ENCODE measurements around the gene MCC. TPM values are rescaled to one million over a fixed set of nuclear protein-coding genes. Genes with fewer than 3 reads are reported as not detected.

The MCC gene
- total RNA-seq, 4 donors from 2014 or later, result 1.2 to 133 (median 8.5) TPM

DNA sequence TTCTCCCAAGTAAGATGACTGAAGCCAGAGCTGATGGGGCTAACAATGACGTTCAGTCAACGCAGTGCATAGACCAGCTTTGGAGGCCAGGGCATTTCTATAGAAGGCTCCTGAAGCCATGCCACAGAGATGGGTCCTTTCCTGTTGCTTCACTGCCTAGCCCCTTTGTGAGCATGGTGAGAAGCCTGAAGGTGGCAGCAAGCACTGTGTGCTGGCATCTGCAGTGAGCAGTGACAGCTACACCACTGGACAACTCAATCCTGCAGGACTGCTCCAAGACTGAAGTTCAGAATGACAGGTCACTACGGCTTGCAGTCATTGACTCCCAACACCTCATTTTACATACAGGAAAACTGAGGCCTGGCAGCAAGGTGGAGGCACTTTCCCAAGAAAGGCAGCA, 282.4 kb downstream of the MCC start:
- DNase-seq, result no peak
- Histone ChIP-seq H3K27me3 (no peaks in the 10 kb centered on the region), H3K9me3 (no peaks in the 10 kb centered on the region), H3K4me3 (no peak overlapping the region), H3K36me3 (no peaks in the 10 kb centered on the region), H3K27ac (no peak overlapping the region), H3K4me1 (no peaks in the 10 kb centered on the region)
- TF ChIP-seq POLR2A (IDR thresholded peaks at IDR 0.05), result no peak
- TF ChIP-seq, protein P1, sequence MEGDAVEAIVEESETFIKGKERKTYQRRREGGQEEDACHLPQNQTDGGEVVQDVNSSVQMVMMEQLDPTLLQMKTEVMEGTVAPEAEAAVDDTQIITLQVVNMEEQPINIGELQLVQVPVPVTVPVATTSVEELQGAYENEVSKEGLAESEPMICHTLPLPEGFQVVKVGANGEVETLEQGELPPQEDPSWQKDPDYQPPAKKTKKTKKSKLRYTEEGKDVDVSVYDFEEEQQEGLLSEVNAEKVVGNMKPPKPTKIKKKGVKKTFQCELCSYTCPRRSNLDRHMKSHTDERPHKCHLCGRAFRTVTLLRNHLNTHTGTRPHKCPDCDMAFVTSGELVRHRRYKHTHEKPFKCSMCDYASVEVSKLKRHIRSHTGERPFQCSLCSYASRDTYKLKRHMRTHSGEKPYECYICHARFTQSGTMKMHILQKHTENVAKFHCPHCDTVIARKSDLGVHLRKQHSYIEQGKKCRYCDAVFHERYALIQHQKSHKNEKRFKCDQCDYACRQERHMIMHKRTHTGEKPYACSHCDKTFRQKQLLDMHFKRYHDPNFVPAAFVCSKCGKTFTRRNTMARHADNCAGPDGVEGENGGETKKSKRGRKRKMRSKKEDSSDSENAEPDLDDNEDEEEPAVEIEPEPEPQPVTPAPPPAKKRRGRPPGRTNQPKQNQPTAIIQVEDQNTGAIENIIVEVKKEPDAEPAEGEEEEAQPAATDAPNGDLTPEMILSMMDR (IDR thresholded peaks at IDR 0.05), result peak in 1 of 6 experiments; percentile 3

DNA sequence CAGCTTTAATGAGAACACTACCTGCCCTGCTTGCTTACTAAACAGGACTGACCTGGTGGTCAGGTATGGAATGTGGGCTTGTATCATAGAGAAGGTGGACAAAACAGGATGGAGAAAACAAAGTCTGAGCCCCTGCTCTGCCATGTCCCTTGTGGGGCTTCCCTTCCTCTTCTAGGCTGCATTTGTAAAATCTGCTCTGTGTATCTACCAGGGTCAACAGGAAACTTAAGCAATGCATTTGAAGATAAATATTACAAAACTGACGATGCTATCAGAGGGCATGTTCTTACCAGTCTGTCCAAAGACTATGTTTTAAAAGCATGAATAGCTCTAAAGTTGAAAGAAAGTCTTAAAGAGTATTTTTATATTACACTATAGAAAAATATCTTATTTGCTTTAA, 282.9 kb downstream of the MCC start:
- no peak for DNase-seq
- Histone ChIP-seq H3K4me3 (no peak overlapping the region), H3K4me1 (no peaks in the 10 kb centered on the region), H3K27ac (no peak overlapping the region), H3K27me3 (no peaks in the 10 kb centered on the region), H3K36me3 (no peaks in the 10 kb centered on the region), H3K9me3 (no peaks in the 10 kb centered on the region)
- no peak for TF ChIP-seq POLR2A (IDR thresholded peaks at IDR 0.05)
- TF ChIP-seq, protein P1 (IDR thresholded peaks at IDR 0.05), result no peak

DNA sequence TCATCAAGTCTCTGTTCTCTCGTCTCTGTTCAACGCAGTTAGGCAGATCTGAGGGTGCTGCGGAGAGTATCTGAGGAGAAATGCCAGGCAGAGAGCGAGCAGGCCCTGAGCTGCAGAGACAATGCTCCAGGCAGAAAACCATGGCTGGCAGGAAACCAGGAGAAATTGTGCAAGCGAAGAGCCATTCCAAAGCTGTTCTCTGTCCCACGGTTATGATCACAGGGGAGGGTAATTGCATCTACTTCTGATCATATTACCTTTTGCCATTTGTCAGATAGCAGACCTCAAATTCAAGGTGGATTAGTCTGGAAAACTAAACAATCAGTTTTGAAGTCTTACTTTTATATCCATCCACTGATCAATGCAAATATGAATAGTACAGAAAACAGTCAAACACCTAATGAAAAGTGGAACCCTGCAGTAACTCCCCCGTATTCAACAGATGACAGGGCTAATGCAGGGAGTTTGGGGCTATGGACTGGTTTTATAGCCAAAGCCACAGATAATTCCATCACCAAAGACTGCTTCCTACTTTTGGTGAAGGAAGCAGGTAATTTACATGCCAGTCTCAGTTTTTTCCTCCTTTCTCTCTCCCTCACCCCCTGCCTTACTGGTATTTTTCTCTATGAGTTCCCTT, 283.6 kb downstream of the MCC start:
- Histone ChIP-seq H3K9me3 (no peaks in the 10 kb centered on the region), H3K4me1 (no peaks in the 10 kb centered on the region), H3K36me3 (no peaks in the 10 kb centered on the region), H3K4me3 (no peak overlapping the region), H3K27me3 (no peaks in the 10 kb centered on the region), H3K27ac (no peak overlapping the region)
- peak in 1 of 3 donors; percentile 57 for DNase-seq
- TF ChIP-seq, protein P1 (IDR thresholded peaks at IDR 0.05), result no peak

DNA sequence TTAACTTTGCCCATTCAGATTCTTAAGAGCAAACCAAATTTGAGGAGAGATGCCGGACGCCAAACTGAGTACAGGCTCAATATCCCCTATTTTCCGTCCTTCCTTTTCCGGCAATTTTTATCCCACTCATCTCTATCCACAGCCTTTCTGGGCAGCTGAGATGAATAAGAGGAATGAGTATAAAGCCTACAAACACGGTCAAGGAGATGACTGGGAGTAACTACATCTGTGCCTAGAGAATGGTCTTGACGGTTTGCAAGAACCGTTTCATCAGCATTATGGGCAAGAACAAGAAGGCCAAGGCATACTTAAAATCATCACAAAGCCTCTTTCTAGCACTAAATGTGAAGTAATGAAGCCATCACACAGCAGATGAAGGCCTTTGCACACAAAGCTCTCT, 284.3 kb downstream of the MCC start:
- TF ChIP-seq, protein P1 (IDR thresholded peaks at IDR 0.05), result no peak
- TF ChIP-seq POLR2A (IDR thresholded peaks at IDR 0.05), result no peak
- Histone ChIP-seq H3K27me3 (no peaks in the 10 kb centered on the region), H3K9me3 (no peaks in the 10 kb centered on the region), H3K4me3 (no peak overlapping the region), H3K27ac (no peak overlapping the region), H3K36me3 (no peaks in the 10 kb centered on the region), H3K4me1 (no peaks in the 10 kb centered on the region)
- DNase-seq, result no peak

DNA sequence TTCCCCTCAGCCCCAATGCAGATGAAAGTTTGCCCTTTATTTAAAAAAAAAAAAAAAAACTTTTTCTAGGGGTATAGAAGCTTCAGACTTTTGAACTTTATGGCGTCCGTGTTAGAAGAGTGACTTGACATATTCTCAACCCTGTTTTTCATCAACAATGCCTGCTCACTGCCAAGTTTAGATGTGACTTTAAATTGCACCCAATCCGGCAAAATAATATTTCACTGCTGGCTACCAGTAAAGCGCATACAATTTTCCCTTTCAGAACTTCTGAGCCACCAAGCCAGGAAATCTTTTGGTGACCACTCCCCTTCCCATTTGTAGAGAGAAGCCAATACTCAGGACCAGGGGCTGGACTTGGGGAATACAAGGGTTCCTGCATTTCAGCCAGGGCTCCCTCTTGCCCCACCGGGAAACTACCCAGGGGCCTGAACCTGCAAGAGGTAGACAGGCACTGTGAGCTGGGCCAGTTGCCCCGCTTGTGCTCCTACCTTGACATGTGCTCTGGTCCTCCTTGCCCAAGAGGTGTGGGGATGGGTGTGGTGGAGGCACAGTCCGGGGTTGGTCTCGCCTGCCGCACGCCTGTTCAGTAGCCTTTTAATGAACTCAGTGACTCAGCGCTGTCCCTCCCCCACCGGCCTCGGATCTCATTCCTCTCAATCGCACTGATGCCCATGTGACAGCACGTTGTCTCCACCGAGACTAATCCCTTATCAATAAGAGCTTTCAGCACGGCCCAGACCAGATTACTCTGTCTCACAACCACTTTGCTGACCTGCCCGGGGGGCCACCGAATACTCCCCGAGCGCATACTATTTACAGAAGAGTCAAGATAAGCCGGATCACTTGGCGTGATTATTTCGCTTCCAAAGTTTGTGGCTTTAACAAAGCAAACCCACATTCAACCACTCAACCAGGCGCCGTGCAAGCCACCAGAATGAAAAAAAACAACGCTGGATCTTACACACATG, 285.2 kb downstream of the MCC start:
- Histone ChIP-seq H3K9me3 (no peaks in the 10 kb centered on the region), H3K4me1 (no peaks in the 10 kb centered on the region), H3K36me3 (no peaks in the 10 kb centered on the region), H3K27ac (no peak overlapping the region), H3K27me3 (no peaks in the 10 kb centered on the region), H3K4me3 (no peak overlapping the region)
- TF ChIP-seq, protein P1 (IDR thresholded peaks at IDR 0.05), result no peak
- no peak for TF ChIP-seq POLR2A (IDR thresholded peaks at IDR 0.05)
- no peak for DNase-seq
